Sigmoid colon (tissue), 7 donors: ENCODE data around the gene PACS2. TPM values are rescaled to one million over a fixed set of nuclear protein-coding genes. Genes with fewer than 3 reads are reported as not detected.

Source experiments
- DNase-seq: peaks from one replicate; pipeline ENCODE4 v3.0.0-alpha.2; 2019
- H3K27ac ChIP-seq, 4 donors: fragments of 200-600 bp; sonication (generic); one replicate each; pipeline ENCODE4 v1.5.1; 2016 to 2019; ENCODE audit warnings: mild to moderate bottlenecking in 1 of 4
- H3K27me3 ChIP-seq, 3 donors: fragments of 200-600 bp; sonication (generic); one replicate each; pipeline ENCODE4 v1.5.1; 2019; ENCODE audit warnings: mild to moderate bottlenecking in 1 of 3
- H3K36me3 ChIP-seq, 4 donors: fragments of 200-600 bp; sonication (generic); one replicate each; pipeline ENCODE4 v1.5.1; 2016 to 2019
- H3K4me1 ChIP-seq, 4 donors: fragments of 200-600 bp; sonication (generic); one replicate each; pipeline ENCODE4 v1.5.1; 2017 to 2019
- H3K4me3 ChIP-seq, 4 donors: fragments of 200-600 bp; sonication (generic); one replicate each; pipeline ENCODE4 v1.5.1; 2017 to 2019; ENCODE audit warnings: mild to moderate bottlenecking in 2 of 4, moderate library complexity in 1 of 4
- H3K9me3 ChIP-seq, 4 donors: fragments of 200-600 bp in 3 of 4; sonication (generic) in 3 of 4; one replicate each; pipeline versions ENCODE4 v1.5.1 to v1.6.1; 2013 to 2019
- CTCF ChIP-seq, 4 experiments: fragments of 450-650 bp in 3 of 4; fragments of 200-600 bp in 1 of 4; IDR thresholded peaks; one replicate each; pipeline ENCODE4 v1.5.1; 2016 to 2019; ENCODE audit warnings: antibody characterized with exemption in 4 of 4, mild to moderate bottlenecking in 3 of 4, moderate library complexity in 2 of 4
- EP300 ChIP-seq, 4 donors: sonication (generic); formaldehyde crosslinking; IDR thresholded peaks; one replicate each; pipeline ENCODE4 v1.6.1; 2017; ENCODE audit warnings: antibody characterized with exemption in 4 of 4
- POLR2A ChIP-seq, 2 donors: fragments of 450-650 bp; IDR thresholded peaks; one replicate each; pipeline ENCODE4 v1.6.1; 2016; ENCODE audit warnings: antibody characterized with exemption in 2 of 2, mild to moderate bottlenecking in 2 of 2, moderate library complexity in 2 of 2
- POLR2AphosphoS5 ChIP-seq, 4 donors: sonication (generic); formaldehyde crosslinking; IDR thresholded peaks; one replicate each; pipeline ENCODE4 v1.6.1; 2017; ENCODE audit warnings: antibody characterized with exemption in 4 of 4
- WGBS, 2 donors: extraction: QIAGEN DNeasy Blood & Tissue Kit; methylation state at CpG; one replicate each; pipeline ENCODE4 v1.1.7; 2013; 5-methylcytosine and 5-hydroxymethylcytosine counted together
- intact Hi-C: fragments of 100-400 bp; cut with DNase I; formaldehyde crosslinking; loops from one replicate; pipeline ENCODE4 v1.15.1; 2023
- polyA plus RNA-seq, 3 donors: library from polyadenylated mRNA; stranded (reverse); fragments of 200-250 nt; gene quantifications; one replicate each; pipeline ENCODE4 v1.2.3, GENCODE V29; 2013
- total RNA-seq, 4 donors: library from RNA; depleted of rRNA; stranded (reverse); fragments of >200 nt; gene quantifications; one replicate each; pipeline ENCODE4 v1.1.0, GENCODE V29; 2016
- donor health status: healthy with polysubstance abuse.
- donor health status: Bipolar disorder and iron deficiency.
- donor health status: healthy.

Gene PACS2
- total and polyA plus RNA-seq, 7 donors: 19.8 to 90.6 (median 46.7) TPM

DNA sequence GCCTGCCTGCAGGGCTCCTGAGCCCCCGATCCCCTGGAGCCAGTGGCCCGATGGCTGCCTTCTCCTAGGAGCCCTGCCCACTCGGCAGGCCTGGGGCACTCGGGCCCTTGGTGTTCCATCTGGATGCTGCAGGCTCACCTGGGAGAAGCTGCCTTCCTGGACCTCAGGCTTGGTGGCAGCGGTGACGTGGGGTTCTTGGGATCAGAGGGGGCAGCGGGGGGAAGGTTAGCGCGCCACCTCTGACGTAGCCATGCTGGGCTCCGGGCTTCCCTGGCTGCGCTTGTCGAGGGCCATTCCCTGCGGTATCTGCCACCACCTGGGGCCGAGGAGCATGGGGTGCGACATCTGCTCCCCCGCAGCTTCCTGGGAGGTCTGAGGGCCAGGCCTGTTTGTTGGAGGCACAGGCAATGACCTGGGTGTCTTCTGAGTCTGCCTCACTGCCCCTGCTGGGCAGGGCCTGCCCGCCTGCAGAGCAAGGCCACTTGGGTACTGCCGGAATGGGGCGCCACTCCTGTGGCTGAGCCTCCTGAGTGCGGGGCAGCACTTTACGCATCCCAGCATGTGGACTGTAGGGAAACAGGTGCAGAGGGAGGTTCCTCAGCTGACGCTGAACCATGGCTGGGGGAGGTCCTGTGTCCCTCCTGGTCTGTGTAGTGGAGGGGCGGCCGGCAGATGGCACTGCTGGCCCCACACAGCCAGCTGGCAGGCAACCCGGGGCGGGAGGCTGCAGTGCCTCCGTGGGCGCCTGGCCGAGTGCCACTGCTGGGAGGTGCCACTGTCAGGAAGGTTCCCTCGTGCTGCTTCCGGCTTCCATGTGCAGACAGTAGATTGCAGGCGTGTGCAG lies 125.4 kb downstream of the PACS2 start:
- no peak for DNase-seq
- H3K27ac ChIP-seq: no peak overlapping the region
- no peaks in the 10 kb centered on the region for H3K9me3 ChIP-seq
- WGBS, 2 donors: 93 to 94% methylated on average over 33 of the region's 33 CpGs
- peaks cover 0 to 8% (median 3%) of the 10 kb centered on the region in 4 donors for H3K4me1 ChIP-seq
- peaks cover 0 to 25% (median 4%) of the 10 kb centered on the region in 4 donors for H3K36me3 ChIP-seq
- H3K4me3 ChIP-seq: no peak overlapping the region
- H3K27me3 ChIP-seq: no peaks in the 10 kb centered on the region
- no peak for TF ChIP-seq CTCF (IDR thresholded peaks at IDR 0.05)
- intact Hi-C loops: loop anchor here (5.0 kb wide), 1 partner anchor 63 kb away; no protein-coding TSS in a partner anchor

- peaks cover 0 to 8% (median 3%) of the 10 kb centered on the region in 4 donors for H3K4me1 ChIP-seq
- H3K9me3 ChIP-seq: no peaks in the 10 kb centered on the region
- intact Hi-C loops: no loop called here
- TF ChIP-seq POLR2A (IDR thresholded peaks at IDR 0.05) (no peak), EP300 (IDR thresholded peaks at IDR 0.05) (no peak)
- H3K36me3 ChIP-seq: peaks cover 0 to 25% (median 4%) of the 10 kb centered on the region in 4 donors
- H3K4me3 ChIP-seq: no peak overlapping the region
- H3K27ac ChIP-seq: no peak overlapping the region
- no peaks in the 10 kb centered on the region for H3K27me3 ChIP-seq
- WGBS, 2 donors: 96% methylated on average over 15 of the region's 15 CpGs
- no peak for DNase-seq
Measured at GRCh38 chr14:105440554-105440900, 126.0 kb downstream of the PACS2 start.

GRCh38 chr14:105440992-105441391 lies 126.4 kb downstream of the PACS2 start:
- 92 to 98% methylated on average over 9 of the region's 9 CpGs for WGBS, 2 donors
- no peaks in the 10 kb centered on the region for H3K27me3 ChIP-seq
- no peak overlapping the region for H3K27ac ChIP-seq
- DNase-seq: no peak
- H3K36me3 ChIP-seq: peaks cover 0 to 25% (median 4%) of the 10 kb centered on the region in 4 donors
- TF ChIP-seq POLR2AphosphoS5 (IDR thresholded peaks at IDR 0.05) (no peak), POLR2A (IDR thresholded peaks at IDR 0.05) (no peak), CTCF (IDR thresholded peaks at IDR 0.05) (no peak), EP300 (IDR thresholded peaks at IDR 0.05) (no peak)
- intact Hi-C loops: no loop called here
- H3K4me1 ChIP-seq: peaks cover 0 to 8% (median 3%) of the 10 kb centered on the region in 4 donors
- no peaks in the 10 kb centered on the region for H3K9me3 ChIP-seq
- no peak overlapping the region for H3K4me3 ChIP-seq

DNA sequence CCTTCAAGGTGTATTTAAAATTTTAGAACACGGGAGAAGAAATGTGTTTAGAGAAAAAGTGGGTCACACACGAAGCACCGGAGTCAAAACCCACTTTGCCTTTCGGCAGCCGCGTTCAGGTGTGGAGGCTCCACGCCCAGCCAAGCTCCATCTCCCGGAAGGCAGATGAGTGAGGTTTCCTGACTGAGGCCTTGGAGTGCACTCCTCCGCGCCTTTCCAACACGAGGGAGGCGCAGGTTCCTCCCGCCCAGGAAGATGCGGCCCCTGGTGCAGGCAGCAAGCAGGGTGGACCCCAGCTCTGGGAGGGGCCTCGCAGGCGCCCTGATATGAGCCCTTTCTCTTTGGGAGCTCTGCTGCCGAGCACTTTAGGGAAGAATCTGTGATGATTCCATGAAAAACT lies 127.6 kb downstream of the PACS2 start:
- intact Hi-C loops: no loop called here
- DNase-seq: no peak
- TF ChIP-seq EP300 (IDR thresholded peaks at IDR 0.05) (no peak), POLR2A (IDR thresholded peaks at IDR 0.05) (no peak), POLR2AphosphoS5 (IDR thresholded peaks at IDR 0.05) (no peak), CTCF (IDR thresholded peaks at IDR 0.05) (no peak)
- Histone ChIP-seq H3K4me3 (no peak overlapping the region), H3K27me3 (no peaks in the 10 kb centered on the region), H3K4me1 (peaks cover 0 to 8% (median 3%) of the 10 kb centered on the region in 4 donors), H3K36me3 (peaks cover 0 to 25% (median 4%) of the 10 kb centered on the region in 4 donors), H3K9me3 (no peaks in the 10 kb centered on the region), H3K27ac (no peak overlapping the region)
- WGBS, 2 donors: 81 to 82% methylated on average over 17 of the region's 17 CpGs

DNA sequence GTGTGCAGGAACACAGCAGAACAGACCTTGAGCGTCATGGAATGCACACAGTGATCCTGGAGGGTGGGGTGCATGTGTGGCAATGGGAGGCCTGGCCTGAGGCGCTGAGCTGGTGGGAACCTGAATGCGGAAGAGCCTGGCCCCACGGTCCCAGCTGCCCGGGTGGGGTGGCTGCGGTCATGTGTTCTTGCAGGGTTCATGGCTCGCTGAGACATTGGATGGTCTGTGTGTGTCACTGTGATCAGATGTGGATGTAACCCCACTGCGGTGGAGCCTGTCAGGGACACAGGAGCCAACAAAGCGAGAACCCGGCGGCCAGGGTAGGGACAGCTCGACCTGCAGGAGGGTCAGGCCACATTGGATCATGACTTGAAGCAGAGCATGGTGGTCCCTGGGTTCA lies 128.3 kb downstream of the PACS2 start:
- Histone ChIP-seq H3K9me3 (no peaks in the 10 kb centered on the region), H3K27me3 (no peaks in the 10 kb centered on the region), H3K4me1 (peaks cover 0 to 8% (median under 1%) of the 10 kb centered on the region in 4 donors), H3K36me3 (peaks cover 0 to 25% (median 4%) of the 10 kb centered on the region in 4 donors), H3K27ac (no peak overlapping the region), H3K4me3 (no peak overlapping the region)
- 88 to 89% methylated on average over 12 of the region's 12 CpGs for WGBS, 2 donors
- TF ChIP-seq EP300 (IDR thresholded peaks at IDR 0.05) (no peak), POLR2A (IDR thresholded peaks at IDR 0.05) (no peak), POLR2AphosphoS5 (IDR thresholded peaks at IDR 0.05) (no peak), CTCF (IDR thresholded peaks at IDR 0.05) (no peak)
- intact Hi-C loops: no loop called here
- no peak for DNase-seq
